GM13976 (cell line): ENCODE results near the gene EXOC4.
"Not testable (repeated sequence)": the region's sequence is repeated elsewhere in the genome, so short reads cannot be mapped to it uniquely, and the experiment has no call there.

Source experiments
- DNase-seq: peaks from one replicate; pipeline ENCODE4 v3.0.0; 2012; ENCODE audit warnings: low spot score
- CTCF ChIP-seq: IDR thresholded peaks from 2 replicates; pipeline ENCODE4 v1.5.1; 2012; ENCODE audit warnings: borderline replicate concordance, mild to moderate bottlenecking; ENCODE audit not compliant: insufficient read depth; ENCODE audit errors: extremely low read depth, missing control alignments, control extremely low read depth
- in situ Hi-C: fragments of 300-500 bp; cut with MboI; formaldehyde crosslinking; loops from one replicate; pipeline ENCODE4 v1.12.0; 2022; ENCODE audit warnings: low sequenced_read_pairs, mixed read lengths, inconsistent platforms; ENCODE audit not compliant: unreplicated experiment

Gene EXOC4

GRCh38 chr7:133771788-133772419, 519.0 kb downstream of the EXOC4 start:
- DNase-seq: no peak
- no peak for TF ChIP-seq CTCF
- in situ Hi-C loops: no loop called here

GRCh38 chr7:133773601-133774000, 520.7 kb downstream of the EXOC4 start:
- in situ Hi-C loops: no loop called here
- no peak for TF ChIP-seq CTCF
- DNase-seq: no peak

- in situ Hi-C loops: no loop called here
- no peak for DNase-seq
Measured at GRCh38 chr7:133775201-133775600, 522.3 kb downstream of the EXOC4 start.

GRCh38 chr7:133776266-133776665, 523.4 kb downstream of the EXOC4 start:
- no peak for TF ChIP-seq CTCF
- in situ Hi-C loops: no loop called here
- DNase-seq: no peak

More at GRCh38 chr7:133775201-133775600, 522.3 kb downstream of the EXOC4 start:
- TF ChIP-seq CTCF: no peak

GRCh38 chr7:133777701-133778100, 524.8 kb downstream of the EXOC4 start:
- no peak for DNase-seq
- TF ChIP-seq CTCF: no peak
- in situ Hi-C loops: no loop called here

- in situ Hi-C loops: no loop called here
- DNase-seq: peak; percentile 29
- no peak for TF ChIP-seq CTCF
Measured at GRCh38 chr7:133778472-133778871, 525.6 kb downstream of the EXOC4 start.

- DNase-seq, in situ Hi-C loops: not testable (repeated sequence)
Measured at GRCh38 chr7:133779538-133779937, 526.7 kb downstream of the EXOC4 start.
